NCI-H2107 (cell line): Measurements from ENCODE around the gene UCK1.
"Not testable (repeated sequence)": the region's sequence is repeated elsewhere in the genome, so short reads cannot be mapped to it uniquely, and the experiment has no call there.

Experiments
- DNase-seq: peaks from one replicate; lab custom pipeline; 2025; lab: John Stamatoyannopoulos, UW

Gene UCK1

DNA sequence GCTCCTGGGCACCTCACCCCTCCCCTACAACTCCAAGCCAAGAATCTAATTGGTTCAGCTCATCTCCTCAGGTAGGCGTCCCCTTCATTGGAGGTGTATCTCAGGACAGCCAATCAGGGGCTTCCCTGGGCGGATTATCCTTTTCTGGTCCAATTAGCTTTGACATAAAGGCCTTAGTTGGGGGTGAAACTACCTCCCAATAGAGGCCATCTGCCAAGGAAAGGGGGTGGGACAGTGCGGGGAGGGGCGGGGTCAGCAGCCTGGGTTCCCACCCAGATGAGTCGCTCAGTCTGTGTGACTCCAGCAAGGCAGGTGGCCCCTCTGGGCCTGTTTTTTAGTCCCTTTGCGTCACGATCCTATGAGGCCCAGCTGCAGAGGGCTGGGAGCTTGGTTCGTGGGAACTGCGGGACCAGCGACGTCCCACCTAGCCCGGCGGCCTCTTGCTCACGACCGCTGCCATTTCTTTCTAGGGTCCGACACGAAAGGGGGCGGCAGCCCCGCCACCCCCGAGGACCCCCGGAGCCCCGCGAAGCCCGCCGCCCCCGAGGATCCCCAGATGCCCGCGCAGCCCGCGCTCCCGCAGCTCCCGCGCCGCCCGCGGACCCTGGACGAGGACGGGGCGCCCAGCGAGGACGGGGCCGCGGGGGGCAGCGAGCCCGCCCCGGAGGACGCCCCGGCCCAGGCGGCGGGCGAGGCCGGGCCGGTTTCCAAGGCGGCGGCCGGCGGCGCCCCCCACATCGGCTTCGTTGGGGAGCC, 23.2 kb upstream of the UCK1 start:
- no peak for DNase-seq

DNA sequence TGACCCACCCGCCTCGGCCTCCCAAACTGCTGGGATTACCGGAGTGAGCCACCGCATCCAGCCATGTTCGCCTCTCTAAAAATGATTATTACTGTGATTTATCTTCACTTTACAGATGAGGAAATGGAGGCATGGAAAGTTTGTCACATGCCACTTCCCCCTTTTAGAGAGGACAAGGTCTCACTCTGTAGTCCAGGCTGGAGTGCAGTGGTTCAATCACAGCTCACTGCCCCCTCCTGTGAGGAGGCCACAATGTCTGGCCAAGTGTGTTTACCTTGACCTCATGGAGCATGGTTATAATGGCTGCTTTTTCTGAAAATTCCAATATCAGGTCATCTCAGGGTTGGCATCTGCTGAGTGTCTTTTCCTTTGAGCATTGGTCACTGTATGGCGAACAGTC, 21.0 kb upstream of the UCK1 start:
- no peak for DNase-seq

DNA sequence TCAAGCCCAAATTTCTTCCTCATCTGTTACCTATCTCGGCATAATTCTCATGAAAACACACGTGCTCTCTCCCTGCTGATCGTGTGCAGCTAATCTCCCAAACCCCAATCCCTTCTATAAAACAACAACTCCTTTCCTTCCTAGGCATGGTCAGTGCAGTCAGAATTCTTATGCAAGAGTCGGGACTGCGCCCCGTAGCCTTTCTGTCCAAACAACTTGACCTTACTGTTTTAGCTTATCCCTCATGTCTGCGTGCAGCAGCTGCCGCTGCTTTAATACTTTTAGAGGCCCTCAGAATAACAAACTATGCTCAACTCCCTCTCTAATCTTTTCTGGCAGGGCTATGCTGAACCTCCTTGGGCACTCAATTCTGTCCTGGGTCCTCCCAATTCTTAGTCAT, 19.4 kb upstream of the UCK1 start:
- not testable (repeated sequence) for DNase-seq

DNA sequence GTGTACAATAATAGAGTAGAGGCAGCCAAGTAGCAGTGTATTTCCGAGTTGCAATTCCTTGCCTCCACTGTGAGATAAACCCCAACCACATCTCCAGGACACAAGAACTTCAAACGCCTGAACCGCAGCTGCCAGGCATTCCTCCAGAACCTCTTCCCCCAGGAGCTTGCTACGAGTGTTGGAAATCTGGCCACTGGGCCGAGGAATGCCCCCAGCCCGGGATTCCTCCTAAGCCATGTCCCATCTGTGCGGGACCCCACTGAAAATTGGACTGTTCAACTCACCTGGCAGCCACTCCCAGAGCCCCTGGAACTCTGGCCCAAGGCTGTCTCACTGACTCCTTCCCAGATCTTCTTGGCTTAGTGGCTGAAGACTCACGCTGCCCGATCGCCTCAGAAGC, 18.1 kb upstream of the UCK1 start:
- DNase-seq: not testable (repeated sequence)

DNA sequence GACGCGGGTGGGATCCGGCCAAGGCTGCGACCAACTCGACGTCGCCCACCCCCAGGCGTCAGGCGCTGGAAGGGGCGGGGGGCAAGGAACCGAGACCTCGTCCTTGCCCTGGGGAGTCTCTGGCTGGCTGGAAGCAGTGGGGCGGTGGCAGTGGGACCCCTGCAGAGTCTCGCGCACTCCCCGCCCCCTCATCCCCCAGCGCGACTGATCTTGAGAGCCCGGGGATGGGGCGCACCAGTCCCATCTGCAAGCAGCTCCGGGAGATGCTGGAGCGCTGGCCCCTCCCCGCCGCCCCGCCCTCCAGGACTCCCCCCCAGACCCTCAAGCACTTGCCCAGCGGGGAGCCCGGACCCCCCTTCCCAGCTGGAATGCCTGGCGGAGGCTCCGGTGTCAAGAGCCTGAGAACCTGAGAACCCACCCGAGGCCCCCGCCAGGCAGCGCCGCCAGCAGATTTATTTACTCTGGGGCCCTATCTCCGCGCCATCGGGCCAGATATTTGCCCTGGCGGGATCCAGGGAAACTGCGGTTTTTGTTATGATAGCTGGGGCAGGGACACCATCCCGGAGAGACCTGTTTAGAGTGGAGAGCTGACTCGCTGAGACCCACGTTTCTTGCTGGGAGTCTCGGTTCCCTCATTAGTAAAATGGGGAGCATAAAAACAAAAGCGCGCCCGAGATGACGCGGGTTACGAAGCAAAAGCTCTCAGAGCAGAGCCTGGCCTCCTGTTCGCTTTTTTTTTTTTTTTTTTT, 15.4 kb upstream of the UCK1 start:
- DNase-seq: no peak

DNA sequence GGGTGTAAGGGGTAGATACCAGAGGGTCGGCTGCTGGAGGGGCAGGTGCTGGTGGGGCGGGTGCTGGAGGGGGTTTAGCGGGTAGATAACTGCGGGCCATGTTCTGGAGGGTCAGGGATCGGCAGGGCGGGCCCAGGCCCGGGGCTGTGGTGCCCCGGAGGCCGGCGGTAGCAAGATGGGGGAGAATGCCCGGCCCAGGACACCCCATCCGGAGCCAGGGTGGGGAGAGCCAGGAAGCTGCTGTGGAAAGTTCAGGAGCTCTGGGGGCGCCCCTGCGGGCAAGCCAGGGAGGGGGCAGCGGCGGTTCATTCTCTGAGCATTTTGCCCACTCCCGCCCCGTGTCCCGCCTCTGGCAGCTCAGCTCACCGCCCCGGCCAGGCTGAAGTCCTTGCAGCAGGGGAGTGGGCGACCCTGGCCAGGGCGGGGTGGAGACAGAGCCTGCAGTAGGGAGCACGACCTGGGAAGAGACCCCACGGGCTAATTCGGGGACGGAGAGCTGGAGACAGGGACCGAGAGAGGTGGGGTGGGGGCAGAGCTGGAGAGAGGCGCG, 14.8 kb upstream of the UCK1 start:
- DNase-seq: no peak

DNA sequence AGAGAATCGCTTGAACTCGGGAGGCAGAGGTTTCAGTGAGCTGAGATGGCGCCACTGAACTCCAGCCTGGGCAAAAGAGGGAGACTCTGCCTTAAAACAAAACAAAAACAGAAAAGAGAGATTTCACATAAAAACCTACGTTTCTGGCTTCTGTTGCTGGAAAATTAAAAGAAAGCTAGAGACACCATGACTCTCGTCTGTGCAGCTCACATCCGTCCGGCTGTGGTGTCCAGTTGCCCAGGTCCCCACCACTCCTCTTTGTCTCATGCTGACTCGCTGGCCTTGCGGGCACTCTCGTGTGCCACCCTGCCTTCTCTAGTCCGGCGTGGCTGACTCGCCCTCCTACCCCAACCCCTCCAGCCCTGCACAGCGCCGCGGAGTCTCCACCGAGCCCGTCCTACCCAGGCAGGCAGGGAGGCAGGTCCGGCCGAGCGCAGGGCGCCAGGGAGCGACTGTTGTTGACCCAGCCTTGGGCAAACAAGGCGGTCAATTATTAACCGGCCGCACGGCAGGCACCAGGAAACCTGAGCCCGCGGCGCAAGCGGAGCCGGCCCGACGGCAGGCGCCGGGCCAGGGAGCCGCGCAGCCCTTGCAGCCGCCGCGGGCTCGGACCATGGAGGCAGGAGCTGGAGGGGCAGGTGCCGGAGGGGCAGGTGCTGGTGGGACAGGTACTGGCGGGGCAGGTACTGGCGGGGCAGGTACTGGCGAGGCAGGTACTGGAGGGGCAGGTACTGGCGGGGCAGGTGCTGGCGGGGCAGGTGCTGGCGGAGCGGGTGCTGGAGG, 14.1 kb upstream of the UCK1 start, which contains the start of gene PRRT1B:
Gene PRRT1B, plus strand, starts transcription at position 521 of the 783 bp plus-strand sequence. Its CDS starts 93 bp downstream, at position 614.
- DNase-seq: no peak

DNA sequence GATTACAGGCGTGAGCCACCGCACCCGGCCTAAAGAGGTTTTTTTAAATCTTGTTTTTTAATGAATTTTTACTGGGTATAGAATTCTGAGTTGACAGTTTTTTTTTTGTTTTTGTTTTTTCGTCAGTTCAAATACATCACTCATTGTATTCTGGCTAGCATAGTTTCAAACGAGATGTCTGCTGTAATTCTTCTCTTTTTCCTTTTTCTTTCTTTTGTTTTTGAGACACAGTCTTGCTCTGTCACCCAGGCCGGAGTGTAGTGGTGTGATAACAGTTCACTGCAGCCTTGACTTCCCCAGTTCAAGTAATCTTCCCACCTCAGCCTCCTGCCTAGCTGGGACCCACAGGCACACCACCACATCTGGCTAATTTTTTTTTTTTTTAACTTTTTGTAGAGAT, 12.1 kb upstream of the UCK1 start:
- no peak for DNase-seq

DNA sequence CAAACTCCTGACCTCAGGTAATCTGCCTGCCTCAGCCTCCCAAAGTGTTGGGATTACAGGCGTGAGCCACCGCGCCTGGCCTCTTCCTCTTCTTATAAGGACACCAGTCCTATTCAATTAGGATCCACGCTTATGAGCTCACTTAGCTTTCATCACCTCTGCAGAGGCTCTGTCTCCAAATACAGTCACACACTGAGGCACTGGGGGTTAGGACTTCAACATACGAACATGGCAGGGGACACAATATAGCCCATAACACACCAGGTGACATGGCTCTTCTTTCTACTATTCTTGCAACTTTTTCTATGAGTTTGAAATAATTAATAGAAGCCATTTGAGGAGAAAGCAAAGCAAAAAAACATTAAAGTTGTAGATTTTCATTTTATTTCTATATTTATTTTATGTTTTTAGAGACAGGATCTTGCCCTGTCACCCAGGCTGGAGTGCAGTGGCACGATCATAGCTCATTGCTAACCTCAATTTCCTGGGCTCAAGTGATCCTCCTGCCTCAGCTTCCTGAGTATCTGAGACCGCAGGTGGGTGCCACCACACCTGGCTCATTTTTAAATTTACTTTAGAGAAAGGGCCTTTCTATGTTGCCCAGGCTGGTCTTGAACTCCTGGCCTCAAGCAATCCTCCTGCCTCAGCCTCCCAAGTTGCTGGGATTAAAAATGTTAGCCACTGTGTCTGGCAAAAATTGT, 8.3 kb upstream of the UCK1 start:
- no peak for DNase-seq

DNA sequence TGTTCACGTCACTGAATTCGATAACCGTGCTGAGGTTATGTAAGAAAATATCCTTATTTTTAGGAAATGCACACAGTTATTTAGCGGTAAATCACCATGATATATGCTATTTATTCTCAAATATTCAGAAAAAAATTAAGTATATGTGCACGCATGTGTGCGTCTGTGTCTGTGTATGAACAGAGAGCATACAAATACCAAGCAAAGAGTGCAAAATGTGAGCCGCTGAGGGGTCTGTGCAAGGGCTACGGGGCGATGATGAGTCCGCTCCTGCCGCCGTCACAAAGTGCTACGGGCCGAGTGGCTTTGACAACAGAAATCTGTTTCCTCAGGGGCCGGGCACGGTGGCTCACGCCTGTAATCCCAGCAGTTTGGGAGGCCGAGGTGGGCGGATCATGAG, 6.9 kb upstream of the UCK1 start:
- no peak for DNase-seq

DNA sequence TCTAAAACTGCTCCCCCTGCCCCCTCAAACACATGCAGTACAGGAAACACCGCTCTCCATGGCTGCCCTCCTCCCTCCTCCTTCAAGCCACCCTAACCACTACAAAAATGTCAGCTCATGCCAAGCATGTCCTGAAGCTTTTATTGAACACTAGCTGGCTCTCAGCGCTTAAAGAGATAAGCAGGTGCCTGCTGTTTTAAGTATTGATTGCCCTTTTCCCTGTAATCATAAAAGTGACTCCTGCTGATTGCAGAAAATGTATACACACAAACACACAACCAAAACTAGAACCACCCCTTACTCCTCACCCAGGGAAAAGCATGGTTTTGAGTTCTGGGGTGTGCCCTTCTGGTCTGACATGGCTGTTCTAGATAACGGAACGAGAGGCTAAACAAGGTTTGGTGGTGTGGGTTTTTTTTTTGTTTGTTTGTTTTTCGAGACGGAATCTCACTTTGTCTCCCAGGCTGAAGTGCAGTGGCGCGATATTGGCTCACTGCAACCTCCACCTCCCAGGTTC, 3.7 kb upstream of the UCK1 start:
- no peak for DNase-seq

DNA sequence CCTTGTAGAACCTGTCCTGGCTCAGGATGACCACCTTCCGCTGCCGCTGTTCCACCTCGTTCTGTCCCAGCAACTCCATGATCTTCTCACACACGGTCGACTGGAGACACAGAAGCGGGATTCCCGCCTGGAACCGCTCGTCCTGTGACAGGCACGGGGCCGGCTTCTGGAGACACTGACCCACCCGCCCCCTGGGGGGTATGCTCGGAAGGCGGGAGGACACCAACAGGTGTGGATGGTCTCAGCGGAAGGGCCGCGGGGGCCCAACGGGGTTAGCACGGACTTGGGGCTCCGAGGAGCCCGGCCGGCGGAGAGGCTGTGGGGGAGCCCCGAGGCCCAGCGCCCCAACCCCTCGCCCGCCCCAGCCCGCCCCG, 530 bp downstream of the UCK1 start:
- DNase-seq: no peak

DNA sequence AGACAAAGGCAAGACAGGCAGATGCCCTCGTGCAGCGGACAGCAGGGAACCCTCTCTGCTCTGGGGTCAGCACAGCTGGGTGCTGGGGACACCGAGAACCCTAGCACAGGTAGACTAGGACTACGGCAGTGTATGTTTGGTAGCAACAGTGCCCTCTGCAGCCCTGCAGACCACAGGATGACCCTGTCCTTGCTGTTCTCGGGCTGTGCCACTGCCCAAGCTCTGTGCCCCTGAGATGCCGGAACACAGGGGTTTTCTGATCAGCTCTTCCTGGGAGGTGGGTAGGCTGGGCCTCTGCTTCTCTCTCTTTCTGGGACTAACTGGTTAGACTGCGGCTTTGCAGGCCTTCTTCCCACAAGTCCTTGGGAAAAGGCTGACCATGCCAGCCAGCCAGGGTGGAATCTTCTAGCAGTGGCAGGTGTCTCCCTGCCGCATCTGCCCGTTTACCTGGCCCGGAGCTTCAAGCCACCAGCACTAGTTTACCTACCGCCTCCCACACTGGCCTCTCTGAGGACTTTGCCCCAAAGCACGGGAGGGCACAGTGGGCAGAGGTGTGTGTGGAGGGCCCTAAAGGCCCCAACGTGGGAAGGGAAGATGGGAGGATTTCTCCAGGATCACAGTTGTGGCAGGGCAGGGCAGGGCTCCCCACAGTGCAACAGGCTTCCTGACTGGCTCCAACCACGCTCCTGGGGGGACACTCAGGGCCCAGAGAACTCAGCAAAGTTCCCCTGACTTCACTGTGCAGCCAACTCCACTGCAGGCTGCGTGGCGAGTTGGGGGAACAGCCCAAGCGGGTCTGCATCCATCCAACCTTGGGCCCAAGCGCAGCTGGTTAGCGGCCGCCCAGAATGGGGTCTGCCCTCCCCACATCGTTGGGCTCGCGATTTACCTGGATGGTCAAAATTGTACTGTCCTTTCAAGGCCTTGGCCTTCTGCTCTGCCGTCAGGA, 1.2 kb downstream of the UCK1 start:
- DNase-seq: no peak

DNA sequence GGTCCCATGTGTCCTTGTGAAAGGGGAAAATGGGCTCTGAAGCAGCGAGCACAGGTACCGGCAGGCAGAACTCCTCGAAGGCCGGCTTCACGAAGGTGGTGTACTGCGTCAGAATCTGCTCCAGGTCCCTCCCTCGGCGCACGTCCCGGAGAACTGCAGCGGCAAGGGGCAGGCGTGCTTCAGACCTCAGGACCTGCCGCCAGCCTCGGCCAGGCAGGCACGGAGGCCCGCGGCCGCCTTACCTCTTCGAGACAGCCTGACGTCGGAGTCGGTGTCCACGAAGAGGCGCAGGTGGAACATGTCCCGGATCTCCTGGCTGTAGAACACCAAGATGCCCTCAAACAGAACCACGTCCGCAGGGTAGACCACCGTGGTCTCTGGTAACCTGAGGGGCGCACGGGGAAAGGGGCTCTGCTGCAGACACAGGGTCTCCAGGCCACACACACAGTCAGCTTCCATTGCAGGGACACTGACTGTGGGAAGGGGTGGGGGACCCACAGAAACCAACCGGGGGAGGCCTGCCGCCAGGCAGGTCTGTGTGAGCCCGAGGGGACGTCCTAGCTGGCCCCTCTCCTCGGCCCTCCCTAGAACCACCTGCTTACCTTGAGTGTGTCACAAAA, 2.1 kb downstream of the UCK1 start:
- no peak for DNase-seq

DNA sequence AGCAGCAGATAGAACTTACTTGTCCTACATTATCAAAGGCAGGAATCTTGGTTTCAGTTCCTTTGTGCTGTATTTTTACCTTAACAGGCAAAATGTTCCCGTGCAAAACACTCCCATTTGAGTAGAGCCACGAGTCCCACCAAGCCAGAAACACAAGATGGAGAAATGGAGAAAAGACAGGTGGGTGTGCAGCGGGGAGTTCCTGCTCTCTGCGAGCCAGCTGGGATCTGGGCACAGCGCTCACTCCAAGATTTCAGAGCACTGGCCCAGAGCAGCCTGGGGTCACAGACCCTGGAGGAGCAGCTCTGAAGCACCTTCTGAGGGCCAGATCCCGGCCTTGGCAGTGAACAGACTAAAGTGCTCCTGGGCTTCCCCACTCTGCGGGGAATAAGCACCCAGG, 2.9 kb downstream of the UCK1 start:
- DNase-seq: no peak

DNA sequence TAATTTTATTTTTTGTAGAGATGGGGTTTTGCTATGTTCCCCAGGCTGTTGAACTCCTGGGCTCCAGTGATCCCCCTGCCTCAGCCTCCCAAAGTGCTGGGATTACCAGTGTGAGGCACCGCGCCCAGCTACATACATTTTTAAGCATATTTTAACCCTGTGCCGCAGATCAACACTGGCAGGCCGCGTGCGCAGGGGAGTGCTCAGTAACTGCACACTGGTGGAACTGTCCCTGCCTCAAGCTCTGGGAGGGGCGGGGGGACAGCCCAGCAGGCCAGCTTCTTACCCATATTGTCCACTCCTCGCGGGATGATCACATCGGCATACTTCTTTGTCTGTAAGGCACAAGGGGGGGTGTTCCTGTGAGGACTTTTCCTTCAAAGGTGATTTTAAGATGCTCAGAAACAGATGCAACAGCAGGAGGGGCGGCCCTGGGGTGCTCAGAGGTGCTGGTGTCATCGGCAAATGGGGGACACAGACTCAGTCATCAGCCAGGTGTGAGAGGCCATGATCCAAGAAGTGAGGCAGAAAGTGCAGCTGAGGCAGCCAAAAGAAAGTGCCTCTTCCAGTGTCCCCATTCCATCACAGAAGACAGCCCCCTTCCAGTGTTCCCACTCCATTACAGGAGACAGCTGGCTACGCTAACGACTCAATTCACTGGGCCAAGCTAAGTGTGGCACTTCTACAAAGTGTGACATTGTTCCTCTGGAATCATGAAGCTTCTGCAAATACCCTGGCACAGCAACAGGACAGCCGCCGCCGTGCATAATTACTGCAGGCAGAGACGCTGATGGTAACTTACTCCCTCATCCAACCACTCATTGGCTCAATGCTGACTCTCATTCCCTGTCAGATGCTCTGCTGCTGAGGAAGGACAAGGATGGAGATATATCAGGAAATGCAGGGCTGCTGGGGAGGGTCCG, 5.2 kb downstream of the UCK1 start:
- no peak for DNase-seq

DNA sequence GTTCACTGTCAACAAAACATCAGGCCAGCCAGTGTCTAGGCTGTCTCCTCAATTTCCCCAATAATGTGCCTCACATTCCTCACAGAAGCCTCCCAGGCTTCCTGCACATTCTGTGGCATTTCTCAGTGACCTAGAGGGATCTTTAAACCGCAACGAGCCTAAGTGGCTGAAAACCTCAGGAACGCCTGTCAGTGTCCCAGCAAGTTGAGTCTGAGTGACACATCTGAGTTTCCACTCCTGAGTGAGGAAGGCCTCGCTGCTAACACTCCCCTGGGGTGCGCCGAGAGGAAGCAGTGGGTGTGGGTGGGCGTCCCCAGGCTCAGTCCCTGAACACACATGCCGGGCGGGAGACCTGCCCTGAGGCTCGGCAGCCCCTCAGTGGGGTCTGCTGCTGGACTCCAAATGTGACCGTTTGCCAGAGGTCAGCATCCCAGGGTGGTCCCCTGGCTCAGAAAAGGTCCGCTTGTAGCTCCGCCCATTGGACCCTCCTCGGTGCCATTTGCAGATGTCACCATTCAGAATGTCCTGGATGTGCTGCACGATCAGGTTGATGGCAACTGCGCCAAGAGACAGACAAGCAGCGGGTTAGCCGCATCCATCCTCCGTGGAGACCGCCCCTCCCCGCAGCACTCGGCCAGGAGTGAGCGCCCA, 6.3 kb downstream of the UCK1 start:
- no peak for DNase-seq
